ENCODE measurements around the gene SGCD.

Gene SGCD

GRCh38 chr5:156695774-156696173 lies 368.8 kb downstream of the SGCD start:
- ATAC-seq, result no peak
- TF ChIP-seq PATZ1 (CRISPR knock-in tag; IDR thresholded peaks at IDR 0.05; ENCODE audit: borderline replicate concordance), result no peak
- no peak for TF ChIP-seq TOX (CRISPR knock-in tag; IDR thresholded peaks at IDR 0.05; ENCODE audit: borderline replicate concordance)
- TF ChIP-seq ZNF70 (CRISPR knock-in tag; IDR thresholded peaks at IDR 0.05), result no peak
- TF ChIP-seq RARB (CRISPR knock-in tag; IDR thresholded peaks at IDR 0.05), result no peak
- no peak for TF ChIP-seq OSR1 (CRISPR knock-in tag; IDR thresholded peaks at IDR 0.05)
- TF ChIP-seq ZC3H10 (CRISPR knock-in tag; IDR thresholded peaks at IDR 0.05), result no peak
- no peak for TF ChIP-seq PPARA (CRISPR knock-in tag; IDR thresholded peaks at IDR 0.05; ENCODE audit: borderline replicate concordance)
- no peak for TF ChIP-seq ARNTL (CRISPR knock-in tag; IDR thresholded peaks at IDR 0.05; ENCODE audit: borderline replicate concordance, low read depth)
- TF ChIP-seq CREB5 (CRISPR knock-in tag; IDR thresholded peaks at IDR 0.05; ENCODE audit: low read depth), result no peak
- TF ChIP-seq TCF4 (CRISPR knock-in tag; IDR thresholded peaks at IDR 0.05; ENCODE audit: borderline replicate concordance), result no peak
- TF ChIP-seq ESRRG (CRISPR knock-in tag; IDR thresholded peaks at IDR 0.05), result no peak

- no peak for ATAC-seq
- TF ChIP-seq ESRRG (CRISPR knock-in tag; IDR thresholded peaks at IDR 0.05) (no peak), POU6F1 (CRISPR knock-in tag; IDR thresholded peaks at IDR 0.05; ENCODE audit: borderline replicate concordance, low read depth) (no peak), ZNF8 (CRISPR knock-in tag; IDR thresholded peaks at IDR 0.05) (no peak), CSRNP3 (CRISPR knock-in tag; IDR thresholded peaks at IDR 0.05) (no peak), TSHZ2 (CRISPR knock-in tag; IDR thresholded peaks at IDR 0.05) (no peak), PPARA (CRISPR knock-in tag; IDR thresholded peaks at IDR 0.05; ENCODE audit: borderline replicate concordance) (no peak), TCF4 (CRISPR knock-in tag; IDR thresholded peaks at IDR 0.05; ENCODE audit: borderline replicate concordance) (no peak), ISL1 (CRISPR knock-in tag; IDR thresholded peaks at IDR 0.05) (no peak), BACH2 (CRISPR knock-in tag; IDR thresholded peaks at IDR 0.05; ENCODE audit: borderline replicate concordance) (no peak), ZNF565 (CRISPR knock-in tag; conservative IDR thresholded peaks at IDR 0.05; ENCODE audit: low read depth) (no peak), SNAI2 (CRISPR knock-in tag; IDR thresholded peaks at IDR 0.05) (no peak), CREB5 (CRISPR knock-in tag; IDR thresholded peaks at IDR 0.05; ENCODE audit: low read depth) (no peak), ZC3H10 (CRISPR knock-in tag; IDR thresholded peaks at IDR 0.05) (no peak), GLIS3 (CRISPR knock-in tag; IDR thresholded peaks at IDR 0.05) (no peak), ZFP30 (CRISPR knock-in tag; IDR thresholded peaks at IDR 0.05) (no peak), CSDC2 (CRISPR knock-in tag; IDR thresholded peaks at IDR 0.05) (no peak), PATZ1 (CRISPR knock-in tag; IDR thresholded peaks at IDR 0.05; ENCODE audit: borderline replicate concordance) (no peak), TOX (CRISPR knock-in tag; IDR thresholded peaks at IDR 0.05; ENCODE audit: borderline replicate concordance) (no peak), ZFP3 (CRISPR knock-in tag; IDR thresholded peaks at IDR 0.05) (no peak), ARNTL (CRISPR knock-in tag; IDR thresholded peaks at IDR 0.05; ENCODE audit: borderline replicate concordance, low read depth) (no peak)
Observed at GRCh38 chr5:156698323-156698722, 371.4 kb downstream of the SGCD start.
